ENCODE results near the gene PIWIL1. TPM values are rescaled to one million over a fixed set of nuclear protein-coding genes. Genes with fewer than 3 reads are reported as not detected.
A peak's percentile ranks its signal among the peaks of the same experiment; 100 is the strongest.

PIWIL1 gene
- total RNA-seq, result 0.10 TPM

GRCh38 chr12:130337488-130338303 is at the start of gene PIWIL1:
Gene PIWIL1 (plus strand): TSS chr12:130337887. CDS start chr12:130342592, 4,705 bp downstream.
- no peak for DNase-seq

- no peak for DNase-seq
Measured at GRCh38 chr12:130288206-130288605, 49.5 kb upstream of the PIWIL1 start.

GRCh38 chr12:130288691-130289090 is 49.0 kb upstream of the PIWIL1 start:
- no peak for DNase-seq

GRCh38 chr12:130290114-130290513 is 47.6 kb upstream of the PIWIL1 start:
- DNase-seq, result no peak

- DNase-seq, result no peak
Measured at GRCh38 chr12:130298322-130299021, 39.2 kb upstream of the PIWIL1 start.

GRCh38 chr12:130299574-130299973 is 38.1 kb upstream of the PIWIL1 start:
- DNase-seq, result no peak

GRCh38 chr12:130300090-130300489 is 37.6 kb upstream of the PIWIL1 start:
- no peak for DNase-seq

GRCh38 chr12:130300737-130301535 is 36.8 kb upstream of the PIWIL1 start:
- DNase-seq, result peak; percentile 41

- DNase-seq, result no peak
Measured at GRCh38 chr12:130301559-130301958, 36.1 kb upstream of the PIWIL1 start.

GRCh38 chr12:130303781-130304180 is 33.9 kb upstream of the PIWIL1 start:
- DNase-seq, result no peak

- no peak for DNase-seq
Measured at GRCh38 chr12:130307859-130308258, 29.8 kb upstream of the PIWIL1 start.

- DNase-seq, result no peak
Measured at GRCh38 chr12:130308393-130308792, 29.3 kb upstream of the PIWIL1 start.

GRCh38 chr12:130316251-130316650 is 21.4 kb upstream of the PIWIL1 start:
- no peak for DNase-seq

- DNase-seq, result peak; percentile 38
Measured at GRCh38 chr12:130320536-130320935, 17.2 kb upstream of the PIWIL1 start.

- DNase-seq, result no peak
Measured at GRCh38 chr12:130322263-130322662, 15.4 kb upstream of the PIWIL1 start.

- no peak for DNase-seq
Measured at GRCh38 chr12:130330685-130331084, 7.0 kb upstream of the PIWIL1 start.

- DNase-seq, result no peak
Measured at GRCh38 chr12:130331146-130331545, 6.5 kb upstream of the PIWIL1 start.

GRCh38 chr12:130333341-130333740 is 4.3 kb upstream of the PIWIL1 start:
- DNase-seq, result no peak

- no peak for DNase-seq
Measured at GRCh38 chr12:130334399-130334798, 3.3 kb upstream of the PIWIL1 start.

- no peak for DNase-seq
Measured at GRCh38 chr12:130334937-130335336, 2.8 kb upstream of the PIWIL1 start.

- DNase-seq, result peak; percentile 42
Measured at GRCh38 chr12:130335517-130336392, 1.9 kb upstream of the PIWIL1 start.

Measured in skin of body (tissue), 2 donors.